ENCODE data around the gene TBL1Y. TPM values are rescaled to one million over a fixed set of nuclear protein-coding genes. Genes with fewer than 3 reads are reported as not detected.

TBL1Y gene
- polyA plus RNA-seq, 1 donor from 2014 or later: not detected

- Histone ChIP-seq H3K27ac (ENCODE audit: low read length) (no peak overlapping the region), H2AFZ (ENCODE audit: low read depth, low read length) (no peak overlapping the region), H4K20me1 (ENCODE audit: insufficient read depth) (no peaks in the 10 kb centered on the region), H3K27me3 (ENCODE audit: insufficient read depth, low read depth, low read length) (no peaks in the 10 kb centered on the region), H3K4me2 (ENCODE audit: low read length) (no peak overlapping the region), H3K79me2 (replicated peaks; ENCODE audit: insufficient read depth, low read length) (no peaks in the 10 kb centered on the region), H3K4me3 (ENCODE audit: low read length) (no peak overlapping the region), H3K9me3 (ENCODE audit: low read length) (no peaks in the 10 kb centered on the region), H3K36me3 (ENCODE audit: insufficient read depth, low read length) (no peaks in the 10 kb centered on the region), H3K9ac (ENCODE audit: low read length) (no peak overlapping the region), H3K9me2 (ENCODE audit: insufficient read depth, low read length) (no peaks in the 10 kb centered on the region), H3F3A (ENCODE audit: insufficient read depth, low read length, poor library complexity, severe bottlenecking) (no peaks in the 10 kb centered on the region)
- TF ChIP-seq RAD21 (conservative IDR thresholded peaks at IDR 0.05): no peak
- TF ChIP-seq EZH2 (IDR thresholded peaks at IDR 0.05; ENCODE audit: borderline replicate concordance, insufficient read depth, low read length, poor library complexity, severe bottlenecking): no peak
- TF ChIP-seq CTCF (IDR thresholded peaks at IDR 0.05; ENCODE audit: poor library complexity, severe bottlenecking): no peak
- TF ChIP-seq SMC3 (conservative IDR thresholded peaks at IDR 0.05; ENCODE audit: poor library complexity): no peak
- no peak for TF ChIP-seq EP300 (conservative IDR thresholded peaks at IDR 0.05; ENCODE audit: poor library complexity, severe bottlenecking)
- TF ChIP-seq POLR2AphosphoS5 (IDR thresholded peaks at IDR 0.05): no peak
- no peak for TF ChIP-seq REST (IDR thresholded peaks at IDR 0.05; ENCODE audit: borderline replicate concordance)
- TF ChIP-seq TAF1 (IDR thresholded peaks at IDR 0.05; ENCODE audit: low read depth): no peak
- TF ChIP-seq MXI1 (conservative IDR thresholded peaks at IDR 0.05; ENCODE audit: poor library complexity, severe bottlenecking): no peak
These were observed 37.9 kb downstream of the TBL1Y start for GRCh38 chrY:6948378-6948777.

GRCh38 chrY:6949947-6950346 is 39.5 kb downstream of the TBL1Y start:
- TF ChIP-seq EZH2 (IDR thresholded peaks at IDR 0.05; ENCODE audit: borderline replicate concordance, insufficient read depth, low read length, poor library complexity, severe bottlenecking) (no peak), SMC3 (conservative IDR thresholded peaks at IDR 0.05; ENCODE audit: poor library complexity) (no peak), CTCF (IDR thresholded peaks at IDR 0.05; ENCODE audit: poor library complexity, severe bottlenecking) (no peak), RAD21 (conservative IDR thresholded peaks at IDR 0.05) (no peak), MXI1 (conservative IDR thresholded peaks at IDR 0.05; ENCODE audit: poor library complexity, severe bottlenecking) (no peak), POLR2AphosphoS5 (IDR thresholded peaks at IDR 0.05) (no peak), EP300 (conservative IDR thresholded peaks at IDR 0.05; ENCODE audit: poor library complexity, severe bottlenecking) (no peak)
- Histone ChIP-seq H3K79me2 (replicated peaks; ENCODE audit: insufficient read depth, low read length) (no peaks in the 10 kb centered on the region), H3K9ac (ENCODE audit: low read length) (no peak overlapping the region), H3K9me2 (ENCODE audit: insufficient read depth, low read length) (no peaks in the 10 kb centered on the region), H3K9me3 (ENCODE audit: low read length) (no peaks in the 10 kb centered on the region), H3K27ac (ENCODE audit: low read length) (no peak overlapping the region), H3K27me3 (ENCODE audit: insufficient read depth, low read depth, low read length) (no peaks in the 10 kb centered on the region), H3K36me3 (ENCODE audit: insufficient read depth, low read length) (no peaks in the 10 kb centered on the region), H3F3A (ENCODE audit: insufficient read depth, low read length, poor library complexity, severe bottlenecking) (no peaks in the 10 kb centered on the region), H3K4me2 (ENCODE audit: low read length) (no peak overlapping the region), H2AFZ (ENCODE audit: low read depth, low read length) (no peak overlapping the region), H4K20me1 (ENCODE audit: insufficient read depth) (no peaks in the 10 kb centered on the region), H3K4me3 (ENCODE audit: low read length) (no peak overlapping the region)

All from neural cell (in vitro differentiated cells).